RPMI8226 (cell line): ENCODE data around the gene NRXN2.

Experiments used
- DNase-seq: peaks from one replicate; pipeline ENCODE4 v3.0.0-alpha.2; 2015

NRXN2 gene

DNA sequence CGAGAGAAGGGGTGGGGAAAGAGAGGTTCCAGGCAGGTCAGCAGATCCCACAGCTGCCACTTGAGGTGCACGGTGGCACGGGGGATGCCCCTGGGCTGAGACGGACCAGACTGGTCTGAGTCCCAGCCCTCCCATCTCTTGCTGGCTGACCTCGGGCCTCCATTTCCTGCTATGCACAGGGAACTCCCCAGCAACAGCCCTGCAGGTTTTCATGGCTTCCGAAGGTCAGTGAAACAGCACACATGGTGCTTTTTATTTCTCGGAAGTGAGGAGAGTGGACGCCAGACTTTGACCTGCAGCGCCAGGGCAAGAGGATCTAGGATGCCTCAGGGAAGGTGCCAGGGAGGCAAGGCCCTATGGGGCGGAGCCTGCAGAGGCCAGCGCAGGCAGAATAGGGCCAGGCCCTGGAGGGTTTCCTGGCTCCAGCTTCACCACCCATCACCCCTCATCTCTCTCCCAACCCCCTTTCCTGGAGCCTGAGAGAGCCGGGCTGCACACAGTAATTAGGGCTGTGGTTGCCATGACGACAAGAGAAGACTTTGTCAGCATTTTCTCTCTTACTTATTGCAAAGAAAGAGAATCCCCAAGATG lies 102.5 kb downstream of the NRXN2 start:
- DNase-seq: peak; percentile 89

DNA sequence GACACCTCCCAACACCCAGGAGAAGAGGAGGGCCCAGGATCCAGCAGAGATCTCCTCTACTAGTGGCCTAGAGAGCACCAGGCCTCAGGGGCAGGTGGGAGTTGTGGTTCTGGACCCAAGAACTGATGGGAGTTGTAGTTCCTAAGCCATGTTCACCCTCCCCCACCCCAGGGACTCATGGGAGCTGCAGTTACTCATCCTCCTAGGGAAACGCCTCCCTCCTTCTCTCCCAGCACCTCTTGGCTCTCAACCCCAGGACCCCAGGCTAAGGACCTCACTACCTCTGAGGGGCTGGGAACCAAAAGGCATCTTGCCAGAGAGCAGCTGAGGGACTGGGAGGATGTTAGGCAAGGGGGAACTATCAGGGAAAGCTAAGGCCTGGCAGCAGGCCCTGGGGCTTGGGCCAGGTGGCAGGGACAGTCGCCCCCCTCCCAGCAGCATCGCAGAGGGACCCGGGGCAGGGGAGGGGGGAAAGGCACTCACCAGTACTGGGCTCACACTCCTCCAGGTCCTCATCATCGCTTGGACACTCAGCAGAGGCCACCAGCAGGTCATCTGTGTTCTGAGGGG lies 103.1 kb downstream of the NRXN2 start:
- DNase-seq: peak; percentile 75

DNA sequence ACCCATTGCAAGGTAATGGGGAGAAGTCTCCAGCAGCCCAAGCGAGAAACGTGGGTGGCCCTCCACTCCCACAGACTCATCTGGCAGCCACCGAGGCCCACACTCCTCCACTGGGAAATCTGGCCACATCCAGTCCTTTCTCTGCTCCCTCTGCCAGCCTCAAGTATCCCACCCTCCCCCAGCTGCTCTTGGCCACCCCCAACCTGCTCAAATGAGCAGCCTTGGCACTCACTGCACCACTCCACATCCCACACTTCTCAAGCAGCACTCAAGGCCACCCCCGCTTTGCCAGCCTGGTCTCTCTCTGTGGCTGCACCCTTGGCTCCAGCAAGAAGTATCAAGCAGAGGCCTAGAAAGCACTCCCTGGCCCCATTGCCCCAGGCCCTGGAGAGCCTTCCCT lies 103.8 kb downstream of the NRXN2 start:
- no peak for DNase-seq

DNA sequence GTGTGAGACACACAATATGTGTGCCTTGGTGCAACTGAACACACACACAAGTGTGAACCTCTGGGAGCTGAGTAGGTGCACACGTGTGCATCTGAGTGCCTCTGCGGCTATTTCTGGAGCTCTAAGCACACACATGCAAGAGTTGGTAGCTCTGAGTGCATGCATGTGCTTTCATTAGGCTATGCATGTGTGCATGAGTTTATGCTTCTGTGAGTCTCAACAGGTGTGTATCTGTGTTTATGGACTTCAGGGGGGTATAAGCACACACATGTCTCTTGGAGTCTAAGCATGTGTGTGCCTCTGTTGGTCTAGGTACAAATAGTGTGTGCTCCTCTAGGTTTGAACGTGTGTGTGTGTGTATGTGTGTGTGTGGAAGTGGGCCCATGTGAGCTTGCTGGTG lies 106.2 kb downstream of the NRXN2 start:
- DNase-seq: no peak

DNA sequence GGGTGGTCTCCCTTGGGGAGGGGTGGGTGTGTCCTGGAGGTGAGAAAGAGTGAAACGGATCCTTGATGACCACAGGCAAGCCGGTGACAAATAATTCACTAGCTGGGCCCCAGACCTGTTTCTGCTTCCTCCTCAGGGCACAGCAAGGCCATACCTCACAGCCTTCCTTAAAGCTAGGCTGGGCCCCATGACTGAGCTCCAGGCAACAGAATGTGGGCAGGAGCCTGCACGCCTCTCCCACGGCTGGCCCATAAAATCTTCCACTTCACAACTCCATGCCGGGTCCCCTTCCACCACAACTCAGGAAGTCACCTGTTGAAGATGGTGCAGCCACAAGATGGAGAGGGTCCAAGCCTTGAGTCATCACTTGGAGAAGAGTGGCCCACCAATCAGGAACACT lies 108.1 kb downstream of the NRXN2 start:
- no peak for DNase-seq

DNA sequence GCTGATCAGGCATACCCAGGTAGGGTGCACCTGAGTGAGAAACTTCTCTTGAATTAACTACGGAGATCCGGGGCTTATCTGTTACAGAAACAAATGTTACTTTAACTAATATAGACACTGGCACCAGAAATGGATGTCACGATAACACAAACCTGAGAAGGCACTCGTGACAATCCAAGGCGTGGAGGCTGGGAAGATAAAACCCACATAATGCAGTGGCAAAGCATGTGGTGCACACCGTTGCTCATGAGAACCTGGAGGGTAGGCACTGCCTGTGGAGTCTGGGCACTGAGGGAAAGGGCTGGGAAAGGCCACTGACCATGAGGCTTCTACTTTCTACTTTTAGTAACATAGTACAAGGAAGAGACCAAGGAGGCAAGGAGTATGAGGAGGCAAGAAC lies 109.3 kb downstream of the NRXN2 start:
- DNase-seq: no peak

DNA sequence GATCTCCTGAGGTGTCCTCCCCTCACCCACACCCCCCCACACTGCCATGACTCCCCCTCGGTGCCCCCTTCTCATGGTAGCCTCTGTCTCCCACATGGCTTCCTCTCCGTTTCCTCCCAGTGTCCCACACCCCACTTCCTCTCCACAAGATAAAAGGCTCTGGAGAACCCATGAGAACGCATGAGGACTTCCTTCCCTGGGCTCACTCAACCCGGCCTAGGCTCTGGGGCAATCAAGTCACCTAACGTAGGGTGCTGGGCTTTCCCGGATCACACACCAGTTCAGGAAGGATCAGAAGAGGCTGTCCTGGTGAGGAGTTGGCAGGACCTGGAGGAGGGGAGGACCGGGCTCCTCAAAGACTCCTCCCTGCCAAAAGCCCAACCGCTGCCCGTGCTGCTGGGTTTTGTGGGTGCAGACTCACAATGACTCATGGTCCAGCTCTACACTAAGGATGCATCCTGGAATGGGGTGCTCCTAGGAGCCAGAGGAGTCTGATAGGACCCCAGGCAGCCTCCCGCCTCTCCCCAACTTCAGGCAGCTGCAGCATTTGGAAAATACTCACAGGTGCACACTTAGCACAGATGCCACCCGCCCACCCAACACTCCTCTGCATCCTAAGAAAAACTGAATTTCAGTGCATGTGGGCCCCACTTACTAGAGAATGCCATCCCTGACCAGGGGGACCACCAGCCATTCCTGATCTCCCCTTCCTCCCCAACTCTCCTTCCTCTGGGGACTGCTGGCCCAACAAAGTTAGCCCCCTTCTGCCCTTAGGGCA lies 110.9 kb downstream of the NRXN2 start:
- DNase-seq: no peak

DNA sequence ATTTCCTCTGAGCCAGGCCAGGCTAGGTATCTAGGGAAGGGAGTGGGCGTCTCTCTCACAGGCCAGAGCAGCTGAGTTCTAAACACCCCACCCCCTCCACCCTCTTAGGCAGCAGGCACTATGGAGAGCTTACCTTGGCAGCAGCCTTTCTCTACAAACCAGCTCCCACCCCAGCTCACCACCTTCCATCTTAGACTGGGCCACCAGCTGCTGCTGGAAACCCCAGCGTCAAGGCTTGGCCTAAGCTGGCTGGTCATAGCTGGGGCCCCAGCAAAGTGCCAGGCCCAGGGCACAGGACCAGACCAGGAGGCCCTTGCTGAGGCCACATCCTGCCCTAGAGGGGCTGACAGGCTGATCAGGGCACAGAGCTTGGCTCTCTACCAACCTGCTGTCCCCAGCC lies 111.8 kb downstream of the NRXN2 start:
- DNase-seq: no peak

DNA sequence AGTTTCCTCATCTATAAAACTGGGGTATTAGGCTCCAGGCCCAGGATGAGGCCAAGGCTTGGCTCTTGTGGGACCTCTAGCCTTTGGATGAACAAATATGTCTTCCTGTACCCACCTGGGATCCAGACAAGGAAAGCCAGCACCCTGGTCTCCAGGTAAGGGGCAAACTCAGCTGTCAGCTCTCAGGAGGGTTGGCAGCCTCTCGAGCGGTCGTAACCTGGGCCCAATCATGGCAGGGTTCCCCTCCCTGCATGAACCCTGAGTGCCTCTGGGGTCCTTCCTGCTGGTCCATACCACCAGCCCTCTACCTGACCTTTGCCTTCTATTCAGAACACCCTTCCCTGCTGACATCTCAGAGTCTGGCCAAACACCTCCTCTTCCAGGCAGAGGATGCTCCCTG lies 112.4 kb downstream of the NRXN2 start:
- DNase-seq: no peak

DNA sequence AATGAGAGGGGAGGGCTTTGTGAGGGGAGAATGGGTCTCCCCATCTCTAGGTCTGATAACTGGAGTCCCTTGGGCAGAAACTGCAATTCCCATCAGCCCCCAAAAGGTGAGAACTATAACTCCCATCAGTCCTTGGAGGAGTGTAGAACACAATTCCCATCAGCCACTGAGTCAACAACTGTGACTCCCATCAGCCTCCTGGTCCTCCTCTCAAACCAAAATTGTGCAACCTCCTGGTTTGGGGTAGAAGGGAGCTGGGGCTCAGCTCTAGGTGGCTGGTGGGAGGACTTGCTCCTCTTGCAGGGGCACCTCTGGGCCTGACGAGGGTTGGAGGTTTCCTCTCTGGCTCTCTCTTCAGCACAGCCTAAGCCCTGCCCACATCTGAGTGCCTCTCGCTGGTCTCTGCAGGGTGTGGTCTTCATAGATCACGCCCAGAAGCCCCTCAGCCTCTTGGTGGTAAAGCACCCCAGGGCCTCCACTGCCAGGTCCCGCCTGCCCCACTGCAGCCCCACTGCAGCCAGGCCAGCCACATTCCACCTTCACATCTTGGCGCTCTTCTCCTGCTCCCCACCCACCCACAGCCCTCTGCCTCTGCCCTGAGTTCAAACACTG lies 113.5 kb downstream of the NRXN2 start:
- DNase-seq: no peak

DNA sequence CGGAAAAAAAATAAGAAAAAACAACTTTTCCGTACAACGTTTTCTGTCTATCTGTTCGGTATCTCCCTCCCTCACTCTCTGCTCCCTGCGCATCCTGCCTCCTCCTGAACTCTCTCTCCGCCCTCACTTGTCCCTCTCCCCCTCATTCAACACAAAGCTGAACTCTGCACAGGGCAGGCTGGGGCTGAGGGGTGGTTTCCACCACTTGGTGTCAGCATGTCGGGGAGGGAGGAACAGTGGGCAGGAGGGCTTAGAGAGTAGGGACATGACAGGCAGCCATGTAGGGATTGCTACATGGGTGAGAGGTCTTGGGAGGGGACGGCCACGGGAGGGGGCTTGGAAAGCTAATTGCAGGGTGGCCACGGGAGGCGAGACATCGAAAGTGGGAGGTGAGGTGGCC lies 114.4 kb downstream of the NRXN2 start:
- DNase-seq: no peak

DNA sequence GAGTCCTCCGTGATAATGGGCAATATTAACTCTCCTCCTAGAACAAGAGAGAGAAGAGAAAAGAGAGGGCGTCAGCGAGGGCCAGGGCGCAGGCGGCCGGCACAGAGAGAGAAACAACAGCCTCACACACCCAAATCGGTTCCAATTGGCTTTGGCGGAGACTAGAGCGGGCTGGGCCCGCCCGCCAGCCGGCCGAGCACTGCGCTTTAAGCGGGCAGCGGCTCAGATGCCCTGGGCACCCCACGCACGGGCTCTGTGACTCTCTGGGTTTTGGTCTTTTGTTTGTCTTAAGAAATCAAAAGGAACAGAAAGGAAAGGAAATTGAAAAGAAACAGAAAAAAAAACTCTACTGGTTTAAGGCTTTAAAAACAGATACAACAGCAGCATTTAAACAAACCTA lies 115.0 kb downstream of the NRXN2 start:
- no peak for DNase-seq

DNA sequence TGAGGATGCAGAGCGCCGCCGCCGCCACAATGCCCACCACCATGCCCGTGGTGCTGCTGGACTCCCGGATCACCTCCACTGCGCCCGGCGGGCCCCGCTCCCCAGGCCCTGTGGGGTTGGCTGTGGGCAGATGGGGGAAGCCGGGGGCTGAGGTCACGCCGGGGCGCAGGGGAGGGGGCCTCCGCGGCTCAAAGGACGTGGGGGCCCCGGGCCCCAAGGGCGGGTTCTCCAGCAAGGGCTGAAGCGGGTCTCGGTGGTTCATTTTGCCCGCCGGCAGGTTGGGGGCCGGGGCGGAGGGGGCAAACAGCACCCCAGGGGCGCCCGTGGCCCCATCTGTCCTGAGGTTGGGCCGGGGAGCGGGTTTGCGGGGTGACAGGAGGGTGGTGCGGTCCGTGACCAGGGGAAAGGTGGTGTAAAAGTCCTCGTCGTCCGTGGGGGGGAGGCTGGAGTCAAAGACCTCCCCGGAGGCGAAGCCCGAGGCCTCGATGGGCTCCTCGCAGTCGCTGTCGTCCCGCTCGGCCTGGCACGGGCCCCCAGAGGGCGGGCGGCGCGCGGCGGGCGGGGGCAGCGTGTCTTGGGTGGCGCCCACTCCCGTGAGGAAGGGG lies 115.5 kb downstream of the NRXN2 start:
- DNase-seq: no peak

DNA sequence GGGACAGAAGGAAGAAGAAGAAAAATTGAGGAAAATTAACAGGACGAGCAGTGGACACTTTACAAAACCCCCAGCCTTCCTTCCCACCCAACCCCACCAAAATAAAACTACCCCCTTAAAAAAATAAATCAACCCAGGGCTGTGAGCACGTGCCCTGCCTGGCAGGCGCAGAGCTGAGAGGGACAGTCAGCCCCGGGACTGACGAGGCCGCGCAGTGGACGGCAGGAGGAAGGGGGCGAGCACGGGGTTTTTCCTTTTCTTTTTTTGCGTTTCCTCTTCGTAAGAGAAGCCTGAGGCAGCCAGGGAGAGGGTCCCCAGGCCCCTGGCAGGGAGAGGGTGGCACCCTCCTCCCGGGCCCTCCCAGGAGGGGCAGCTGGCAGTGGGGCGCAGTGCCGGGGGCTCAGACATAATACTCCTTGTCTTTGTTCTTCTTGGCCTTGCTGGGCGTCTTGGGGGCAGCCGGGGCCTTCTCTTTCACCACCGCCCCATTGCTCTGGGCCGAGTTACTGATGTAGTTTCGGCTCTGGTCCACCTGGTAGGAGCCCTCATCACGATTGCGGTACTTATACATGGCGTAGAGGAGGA lies 116.1 kb downstream of the NRXN2 start:
- DNase-seq: no peak

DNA sequence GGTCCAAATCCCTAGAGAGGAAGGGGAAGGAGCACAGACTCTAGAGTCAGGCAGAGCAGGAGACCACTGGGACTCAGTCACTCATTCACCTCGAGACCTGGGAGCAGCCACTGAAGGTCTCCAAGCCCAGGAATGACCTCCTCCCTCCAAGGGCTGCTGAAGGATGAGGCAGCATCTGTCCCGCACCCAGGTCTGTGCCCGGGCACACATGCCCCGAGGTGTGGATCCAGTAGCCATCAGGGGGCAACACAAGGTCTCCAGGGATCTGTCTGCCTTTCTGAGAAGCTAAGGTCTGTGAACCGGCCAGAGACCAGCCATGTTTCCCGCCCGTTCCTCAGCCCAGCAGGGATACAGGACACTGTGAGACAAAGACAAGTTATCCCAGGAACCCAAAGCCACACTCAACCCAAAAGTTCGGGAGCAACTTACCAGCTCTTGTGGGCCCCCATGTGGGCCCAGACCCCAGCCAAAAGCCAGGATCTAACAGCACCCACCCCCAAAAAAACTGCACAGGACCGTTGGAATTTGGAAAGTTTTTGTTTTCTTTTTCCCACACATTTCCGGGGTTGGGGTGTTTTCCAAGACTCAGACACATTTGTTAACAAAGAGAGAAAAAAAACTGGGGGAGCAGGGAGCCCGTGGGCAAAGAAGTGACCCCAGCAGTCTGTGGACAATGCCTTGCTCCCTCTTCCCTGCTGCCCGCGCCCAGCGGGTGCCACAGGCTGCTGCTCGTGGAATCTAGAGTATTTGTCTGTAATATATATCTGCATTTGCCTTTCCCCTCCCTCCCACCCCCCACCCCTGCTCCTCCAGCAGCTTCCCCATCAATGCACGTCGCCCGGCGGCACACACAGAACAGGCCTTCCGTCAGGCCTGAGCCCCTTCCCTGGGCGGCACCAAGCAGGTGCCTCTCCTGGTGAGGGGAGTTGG lies 117.1 kb downstream of the NRXN2 start:
- DNase-seq: no peak

DNA sequence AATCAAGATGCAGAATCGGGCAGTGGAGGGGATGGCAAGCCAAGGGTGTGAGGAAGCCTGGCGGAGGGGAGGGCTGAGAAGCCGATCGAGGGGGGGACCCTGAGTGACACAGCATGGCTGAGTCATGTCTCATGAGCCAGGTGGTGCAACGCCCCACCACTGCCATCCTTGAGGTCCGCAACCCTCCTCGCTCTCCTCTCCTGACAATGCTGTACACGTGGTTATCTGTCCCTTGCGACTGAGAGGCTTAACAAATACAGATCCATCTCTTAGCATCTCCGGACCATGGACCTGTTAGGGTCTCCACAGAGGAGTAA lies 117.8 kb downstream of the NRXN2 start:
- no peak for DNase-seq

DNA sequence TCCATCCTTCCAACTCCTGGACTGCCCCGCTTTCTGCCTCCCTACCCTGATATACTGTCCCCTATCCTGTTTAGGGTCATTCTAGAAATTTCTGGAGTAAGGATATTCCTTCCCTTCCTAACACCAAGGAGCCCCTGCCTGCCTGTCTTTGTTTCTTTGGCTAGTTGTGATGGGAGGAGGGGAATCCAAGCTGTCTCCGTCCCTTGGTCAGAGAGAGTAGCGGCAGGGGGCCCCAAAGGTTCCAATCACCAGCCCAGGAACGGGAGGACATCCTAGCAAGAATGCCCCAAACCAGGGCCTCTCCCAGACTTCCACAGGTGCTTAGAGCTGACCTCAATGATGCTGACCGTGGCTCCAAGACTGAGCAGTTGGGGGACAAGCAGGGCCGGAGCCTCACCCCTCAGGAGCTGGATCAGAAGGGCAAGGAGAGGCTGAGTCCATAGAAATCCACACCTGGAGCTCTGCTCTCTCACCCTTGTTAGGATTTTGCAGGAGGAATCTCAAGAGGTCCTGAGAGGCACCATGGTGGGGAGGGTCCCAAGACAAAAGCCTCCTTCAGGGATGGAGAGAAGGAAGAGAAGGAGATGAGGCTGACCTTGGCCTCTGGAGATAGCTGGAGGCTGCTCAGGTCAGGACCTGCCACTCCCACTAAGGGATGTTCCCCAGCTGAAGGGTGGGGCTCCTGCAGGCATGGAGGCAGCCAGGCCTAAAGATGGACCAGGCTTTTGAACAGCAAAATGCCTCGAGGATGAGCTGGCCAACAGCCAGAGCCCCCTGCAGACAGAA lies 118.3 kb downstream of the NRXN2 start:
- no peak for DNase-seq

DNA sequence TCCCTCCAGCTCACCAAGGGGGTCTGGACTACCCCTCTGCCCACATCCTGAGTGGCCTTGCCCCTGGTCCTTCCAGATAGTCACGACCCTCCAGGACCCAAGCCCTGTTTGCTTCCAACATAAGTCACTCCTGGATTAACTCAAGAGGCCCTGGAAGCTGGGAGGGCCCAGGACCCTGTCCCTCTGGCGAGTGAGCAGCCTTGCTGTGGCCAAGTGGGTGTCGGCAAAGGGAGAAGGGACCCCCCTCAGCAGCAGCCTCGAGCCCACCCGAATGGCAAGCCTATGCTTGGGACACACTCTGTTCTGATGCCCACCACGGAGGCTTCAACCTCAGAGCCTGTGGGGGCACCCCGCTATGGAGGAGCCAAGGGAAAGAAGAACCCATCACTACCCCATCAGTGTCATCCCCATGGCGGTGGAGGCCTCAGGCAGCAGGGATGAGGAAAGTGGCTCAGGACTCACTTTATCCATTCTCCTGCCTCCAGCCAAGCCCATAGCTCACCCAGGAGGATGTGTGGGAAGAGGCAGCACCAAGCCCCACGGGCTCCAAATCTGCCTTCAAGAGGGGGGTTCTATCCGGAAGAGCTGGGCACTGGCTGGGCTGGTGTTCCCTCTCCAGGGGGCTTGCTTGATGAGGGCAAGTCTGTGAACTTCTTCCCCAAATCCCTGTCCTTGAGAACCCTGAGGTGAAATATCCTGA lies 119.4 kb downstream of the NRXN2 start:
- no peak for DNase-seq

DNA sequence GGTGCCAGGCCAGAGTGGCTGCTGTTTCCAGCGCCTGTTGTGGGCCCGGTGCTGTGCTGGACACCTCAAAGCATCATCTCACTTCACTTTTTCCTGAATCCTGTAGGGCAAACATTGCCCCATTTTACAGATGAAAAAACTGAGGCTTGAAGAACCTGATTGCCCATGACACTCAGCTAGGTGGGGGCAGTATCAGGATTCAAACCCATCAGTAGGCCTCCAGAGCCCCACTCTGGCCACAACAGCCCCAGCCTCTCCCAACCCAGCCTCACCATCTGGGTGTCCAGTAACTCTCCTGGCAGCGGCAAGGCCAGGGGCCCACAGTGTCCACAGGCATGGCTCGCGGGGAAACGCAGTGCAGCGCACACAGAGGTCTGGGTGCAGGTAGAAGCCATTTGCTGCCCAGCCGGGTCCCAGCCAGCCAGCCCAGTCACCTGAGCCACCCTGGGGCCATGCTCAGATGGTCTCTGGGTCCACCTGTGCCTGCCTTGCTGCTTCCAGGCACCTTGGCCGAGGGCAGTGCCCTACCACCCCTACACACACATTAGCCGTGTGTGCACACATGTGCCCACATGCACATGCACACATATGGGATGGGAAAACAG lies 120.4 kb downstream of the NRXN2 start:
- no peak for DNase-seq
